ENCODE results near the gene KLHL10.

DNA sequence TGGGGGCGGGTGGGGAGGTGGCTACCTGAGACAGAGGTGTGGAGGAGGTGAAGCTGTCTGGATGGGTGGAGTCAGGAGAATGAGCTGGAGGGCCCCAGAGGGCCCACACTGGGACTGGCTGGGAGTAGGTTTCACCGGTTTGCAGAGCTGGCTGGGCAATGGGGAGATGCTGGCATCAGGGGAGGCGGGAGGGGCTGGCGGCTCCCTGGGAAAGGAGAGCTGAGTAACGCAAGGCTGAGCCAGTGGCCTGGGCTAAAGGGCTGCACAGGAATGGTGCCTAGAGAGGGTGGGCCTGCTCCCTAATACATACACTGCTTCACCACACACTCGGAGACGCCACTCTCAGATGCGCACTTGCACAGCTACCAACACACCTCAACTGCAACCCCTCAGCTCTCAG is 38.3 kb upstream of the KLHL10 start:
- TF ChIP-seq, protein P1, sequence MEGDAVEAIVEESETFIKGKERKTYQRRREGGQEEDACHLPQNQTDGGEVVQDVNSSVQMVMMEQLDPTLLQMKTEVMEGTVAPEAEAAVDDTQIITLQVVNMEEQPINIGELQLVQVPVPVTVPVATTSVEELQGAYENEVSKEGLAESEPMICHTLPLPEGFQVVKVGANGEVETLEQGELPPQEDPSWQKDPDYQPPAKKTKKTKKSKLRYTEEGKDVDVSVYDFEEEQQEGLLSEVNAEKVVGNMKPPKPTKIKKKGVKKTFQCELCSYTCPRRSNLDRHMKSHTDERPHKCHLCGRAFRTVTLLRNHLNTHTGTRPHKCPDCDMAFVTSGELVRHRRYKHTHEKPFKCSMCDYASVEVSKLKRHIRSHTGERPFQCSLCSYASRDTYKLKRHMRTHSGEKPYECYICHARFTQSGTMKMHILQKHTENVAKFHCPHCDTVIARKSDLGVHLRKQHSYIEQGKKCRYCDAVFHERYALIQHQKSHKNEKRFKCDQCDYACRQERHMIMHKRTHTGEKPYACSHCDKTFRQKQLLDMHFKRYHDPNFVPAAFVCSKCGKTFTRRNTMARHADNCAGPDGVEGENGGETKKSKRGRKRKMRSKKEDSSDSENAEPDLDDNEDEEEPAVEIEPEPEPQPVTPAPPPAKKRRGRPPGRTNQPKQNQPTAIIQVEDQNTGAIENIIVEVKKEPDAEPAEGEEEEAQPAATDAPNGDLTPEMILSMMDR (conservative IDR thresholded peaks at IDR 0.05 in 1 of 2, IDR thresholded peaks at IDR 0.05 in 1 of 2; ENCODE audit: extremely low read depth in 1 of 2, insufficient read depth in 1 of 2, low read depth in 1 of 2, low read length in 2 of 2): no peak
- no peak for TF ChIP-seq EZH2 (IDR thresholded peaks at IDR 0.05; ENCODE audit: borderline replicate concordance, low read length)

All from mammary epithelial cell (primary cell).